MM.1S (cell line): Measurements from ENCODE around the gene MAGEE2.

Source experiments
- EZH2phosphoT487 ChIP-seq: fragments of 300-600 bp; sonication (generic); IDR thresholded peaks from 2 replicates; pipeline ENCODE4 v1.6.1; 2018; ENCODE audit warnings: antibody characterized with exemption, low read length
- TF ChIP-seq, protein P1 (sequence below): fragments of 300-600 bp; sonication (generic); IDR thresholded peaks from 2 replicates; pipeline ENCODE4 v1.5.1; 2016; ENCODE audit warnings: antibody characterized with exemption, low read length, mixed read lengths

DNA sequence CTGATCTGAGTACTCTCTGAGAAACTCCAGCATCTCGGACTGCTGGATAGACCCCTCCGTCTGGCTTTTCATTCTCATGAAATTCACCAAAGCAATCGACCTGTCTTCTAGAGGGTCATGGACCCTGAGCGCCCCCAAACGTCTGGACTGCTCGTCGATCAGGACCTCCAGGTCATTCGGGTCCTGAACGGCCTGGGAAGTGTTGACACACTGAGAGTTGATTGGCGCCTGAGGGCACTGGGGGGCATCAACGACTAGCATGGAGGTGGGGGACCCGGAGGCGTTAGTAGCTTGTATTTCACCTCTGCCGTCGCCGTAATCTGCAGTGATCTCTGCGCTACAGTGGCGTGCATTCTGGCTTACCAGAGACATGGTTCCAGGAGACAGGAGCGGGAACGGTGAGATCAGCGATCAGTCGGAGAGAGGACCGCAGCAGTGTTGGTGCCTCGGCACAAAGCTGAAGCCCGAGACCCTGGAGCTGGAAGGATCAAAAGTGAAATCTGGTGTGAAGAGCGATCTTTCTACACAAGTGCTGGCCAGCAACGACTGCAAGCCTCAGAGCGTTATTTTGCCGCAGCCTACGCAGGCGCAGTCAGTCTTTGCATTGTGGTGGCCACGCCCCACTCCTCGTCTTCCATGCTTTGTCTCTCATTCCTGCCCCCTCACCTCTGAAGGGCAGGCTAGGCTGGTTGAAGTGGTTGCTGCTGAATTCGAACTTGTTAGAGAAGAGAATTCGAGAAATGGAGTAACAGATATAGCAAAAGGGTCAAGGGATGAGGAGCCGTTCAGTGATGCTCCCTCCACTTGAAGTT lies at the start of gene MAGEE2:
- TF ChIP-seq, protein P1, sequence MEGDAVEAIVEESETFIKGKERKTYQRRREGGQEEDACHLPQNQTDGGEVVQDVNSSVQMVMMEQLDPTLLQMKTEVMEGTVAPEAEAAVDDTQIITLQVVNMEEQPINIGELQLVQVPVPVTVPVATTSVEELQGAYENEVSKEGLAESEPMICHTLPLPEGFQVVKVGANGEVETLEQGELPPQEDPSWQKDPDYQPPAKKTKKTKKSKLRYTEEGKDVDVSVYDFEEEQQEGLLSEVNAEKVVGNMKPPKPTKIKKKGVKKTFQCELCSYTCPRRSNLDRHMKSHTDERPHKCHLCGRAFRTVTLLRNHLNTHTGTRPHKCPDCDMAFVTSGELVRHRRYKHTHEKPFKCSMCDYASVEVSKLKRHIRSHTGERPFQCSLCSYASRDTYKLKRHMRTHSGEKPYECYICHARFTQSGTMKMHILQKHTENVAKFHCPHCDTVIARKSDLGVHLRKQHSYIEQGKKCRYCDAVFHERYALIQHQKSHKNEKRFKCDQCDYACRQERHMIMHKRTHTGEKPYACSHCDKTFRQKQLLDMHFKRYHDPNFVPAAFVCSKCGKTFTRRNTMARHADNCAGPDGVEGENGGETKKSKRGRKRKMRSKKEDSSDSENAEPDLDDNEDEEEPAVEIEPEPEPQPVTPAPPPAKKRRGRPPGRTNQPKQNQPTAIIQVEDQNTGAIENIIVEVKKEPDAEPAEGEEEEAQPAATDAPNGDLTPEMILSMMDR, result no peak
- no peak for TF ChIP-seq EZH2phosphoT487
